Measurements from ENCODE around the gene PGC.

GRCh38 chr6:41757931-41758640, 10.9 kb upstream of the PGC start:
- TF ChIP-seq CTCF (IDR thresholded peaks at IDR 0.05) (no peak), POLR2A (IDR thresholded peaks at IDR 0.05) (no peak)

All from thyroid gland (tissue), 4 donors.